GM18861 (cell line): ENCODE measurements around the gene DOC2B.
"Not testable (repeated sequence)": the region's sequence is repeated elsewhere in the genome, so short reads cannot be mapped to it uniquely, and the experiment has no call there.

ENCODE experiments used
- ATAC-seq: cut with Tn5 transposase; IDR thresholded peaks from one replicate; pipeline ENCODE4 v1.9.1; 2021; ENCODE audit not compliant: unreplicated experiment

The DOC2B gene

DNA sequence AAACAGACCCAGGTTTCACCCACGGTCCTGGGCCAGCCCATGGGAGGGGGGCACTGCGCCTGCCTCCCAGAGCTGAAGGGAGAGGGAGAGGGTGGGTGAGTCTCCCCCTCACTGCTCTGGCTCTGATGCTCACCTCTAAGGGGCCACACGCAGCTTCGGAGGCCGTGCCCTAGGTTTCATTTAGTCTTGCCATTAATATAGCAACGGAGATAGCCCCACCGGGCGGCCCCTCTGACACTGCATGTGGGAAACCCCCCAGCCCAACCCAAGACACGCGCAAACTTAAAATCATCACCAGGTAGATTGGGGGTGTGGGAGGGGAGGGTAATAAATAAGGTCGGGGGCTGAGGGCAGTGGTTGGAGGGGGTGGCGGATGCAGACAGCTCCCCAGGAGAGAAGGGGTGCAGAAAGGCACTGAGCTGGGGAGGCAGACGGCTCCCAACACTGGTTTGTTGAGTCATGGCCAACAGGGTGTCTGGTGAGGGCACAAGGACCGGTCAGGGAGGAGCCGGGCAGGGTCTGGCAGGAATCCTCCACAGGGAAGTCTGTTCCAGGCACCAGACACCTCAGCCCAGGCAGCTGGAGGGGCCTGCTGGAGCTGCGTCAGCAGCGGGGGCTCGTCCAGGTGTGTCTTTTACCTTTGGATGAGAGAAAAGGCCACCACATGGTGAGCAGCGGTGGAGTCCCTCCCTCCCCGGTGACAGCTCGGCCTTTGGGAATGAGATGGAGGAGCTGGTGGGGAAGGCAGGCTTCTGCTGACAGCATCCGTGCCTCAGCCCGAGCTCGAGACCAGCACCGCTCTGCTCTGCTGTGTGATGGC is 32.0 kb upstream of the DOC2B start:
- no peak for ATAC-seq

DNA sequence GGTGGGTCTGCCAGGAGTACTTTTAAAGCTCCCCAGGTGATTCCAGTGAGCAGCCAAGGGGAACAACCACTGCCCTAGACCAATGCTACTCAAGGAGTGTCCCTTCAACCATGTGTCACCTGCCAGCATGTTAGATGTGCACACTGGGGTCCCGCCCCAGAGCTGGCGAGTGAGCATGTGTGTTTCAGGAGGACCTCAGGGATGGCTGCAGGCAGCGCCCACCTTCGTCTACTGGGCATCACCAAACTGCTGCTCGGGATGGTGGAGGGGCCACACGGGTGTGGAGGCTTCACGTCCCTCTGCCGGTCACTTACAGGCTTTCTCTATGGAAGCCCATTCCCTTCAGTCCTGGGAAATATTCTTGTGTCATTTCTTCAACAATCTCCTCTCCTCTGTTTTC is 29.0 kb upstream of the DOC2B start:
- no peak for ATAC-seq

DNA sequence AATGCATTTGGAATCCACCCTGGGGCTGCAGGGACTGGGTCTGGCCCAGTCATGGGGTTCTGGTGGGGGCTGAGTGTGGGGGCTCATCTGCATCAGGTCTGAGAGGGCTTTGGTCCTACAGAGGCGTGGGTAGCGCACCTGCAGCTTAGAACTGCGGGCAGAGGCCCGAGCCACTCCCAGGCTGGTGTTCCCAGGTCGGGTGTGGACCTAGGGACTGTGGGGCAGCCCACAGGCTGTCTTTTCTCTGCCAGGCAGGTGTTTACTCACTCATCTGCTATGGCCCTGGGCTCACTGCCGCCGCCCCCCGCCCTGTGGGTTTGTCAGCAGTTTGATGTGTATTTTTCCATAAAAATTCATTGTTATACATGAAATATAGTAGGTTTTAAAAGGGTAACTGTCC is 27.0 kb upstream of the DOC2B start:
- ATAC-seq, result no peak

DNA sequence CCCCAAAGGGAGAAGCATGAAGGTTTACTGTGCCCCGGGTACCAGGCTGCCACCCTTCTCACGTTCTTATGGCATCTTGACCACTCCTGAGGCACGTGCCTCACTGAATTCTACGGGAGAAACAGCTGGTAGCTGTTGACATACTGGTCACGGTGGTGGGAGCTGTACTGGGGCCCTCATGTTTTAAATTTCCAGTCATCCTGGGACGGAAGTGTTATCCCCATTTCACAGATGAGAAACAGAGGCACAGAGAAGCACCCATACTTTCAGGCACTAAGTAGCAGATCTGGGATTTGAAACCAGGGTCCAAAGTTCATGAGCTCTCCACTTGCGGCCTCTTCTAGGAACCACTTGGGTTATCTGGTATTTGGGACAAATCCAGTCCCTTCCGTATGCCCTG is 26.3 kb upstream of the DOC2B start:
- ATAC-seq, result no peak

DNA sequence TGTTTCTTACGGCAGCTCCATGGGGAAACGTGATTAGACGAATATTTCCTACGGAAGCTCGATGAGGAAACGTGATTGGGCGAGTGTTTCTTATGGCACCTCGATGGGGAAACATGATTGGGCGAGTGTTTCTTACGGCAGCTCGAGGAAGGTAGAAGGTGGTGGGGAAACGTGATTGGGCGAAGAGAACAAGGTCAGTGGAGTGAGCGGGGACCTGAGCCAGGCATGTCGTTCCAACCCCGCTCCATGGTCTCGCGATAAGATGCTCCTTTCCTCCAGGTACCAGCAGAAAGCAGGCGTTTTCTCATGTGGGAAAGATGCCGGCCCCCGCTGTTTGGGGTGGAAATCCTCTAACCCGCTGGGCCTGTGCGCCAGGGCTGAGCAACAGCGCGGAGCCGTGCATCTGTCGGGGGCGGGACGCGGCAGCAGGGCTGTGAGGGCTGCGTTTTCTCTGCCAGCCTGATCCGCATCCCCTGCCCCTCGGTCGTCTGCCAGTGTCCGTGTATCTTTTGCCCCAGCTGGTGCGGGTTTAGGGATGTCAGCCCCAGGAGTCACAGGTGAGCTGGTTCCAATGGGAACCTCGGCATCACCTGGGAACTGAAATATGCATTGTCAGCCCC is 25.6 kb upstream of the DOC2B start:
- ATAC-seq, result no peak

DNA sequence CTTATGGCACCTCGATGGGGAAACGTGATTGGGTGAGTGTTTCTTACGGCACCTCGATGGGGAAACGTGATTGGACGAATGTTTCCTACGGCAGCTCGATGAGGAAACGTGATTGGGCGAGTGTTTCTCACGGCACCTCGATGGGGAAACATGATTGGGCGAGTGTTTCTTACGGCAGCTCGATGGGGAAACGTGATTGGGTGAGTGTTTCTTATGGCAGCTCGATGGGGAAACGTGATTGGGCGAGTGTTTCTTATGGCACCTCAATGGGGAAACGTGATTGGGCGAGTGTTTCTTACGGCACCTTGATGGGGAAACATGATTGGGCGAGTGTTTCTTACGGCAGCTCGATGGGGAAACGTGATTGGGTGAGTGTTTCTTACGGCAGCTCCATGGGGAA is 25.0 kb upstream of the DOC2B start:
- ATAC-seq, result not testable (repeated sequence)

DNA sequence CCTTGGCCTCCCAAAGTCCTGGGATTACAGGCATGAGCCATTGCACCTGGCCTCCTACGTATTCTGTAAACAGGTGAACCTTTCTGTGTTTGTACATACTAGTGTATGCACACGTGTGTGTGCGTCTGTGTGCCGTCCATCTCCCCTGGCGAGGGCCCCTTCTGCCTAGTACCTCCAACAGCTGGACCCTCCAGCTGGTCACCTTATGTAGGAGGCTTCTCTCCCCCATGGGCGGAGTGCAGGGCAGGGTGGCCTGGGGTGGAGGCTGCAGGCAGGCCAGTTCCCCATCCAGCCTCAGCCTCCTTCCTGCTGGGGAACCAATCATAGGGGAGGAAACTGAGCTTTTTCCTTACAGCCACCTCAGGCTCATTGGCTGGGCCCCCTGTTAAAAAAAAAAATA is 24.4 kb upstream of the DOC2B start:
- no peak for ATAC-seq

DNA sequence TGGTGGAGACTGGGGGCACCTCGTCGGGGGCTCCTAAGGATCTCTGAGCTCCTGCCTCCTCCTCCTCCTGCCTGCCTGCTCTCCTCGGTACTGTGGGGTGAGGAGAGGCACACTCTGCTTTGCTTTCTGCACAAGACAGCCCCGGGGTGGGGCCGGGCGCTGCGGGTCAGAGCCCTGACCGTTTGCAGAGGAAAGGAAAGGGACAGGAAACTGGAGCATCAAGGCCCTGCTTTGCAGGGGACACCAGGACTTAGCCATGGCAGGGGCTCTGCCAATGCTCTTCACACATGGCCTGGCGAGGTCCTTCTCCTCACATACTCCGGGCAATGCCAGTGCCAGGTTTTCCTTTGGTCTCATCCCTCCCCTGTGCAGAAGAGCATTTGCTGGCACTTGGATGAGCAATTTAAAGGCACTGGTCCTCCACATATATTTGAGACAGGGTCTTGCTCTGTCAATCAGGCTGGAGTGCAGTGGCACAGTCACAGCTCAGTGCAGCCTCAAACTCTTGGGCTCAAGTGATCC is 23.8 kb upstream of the DOC2B start:
- no peak for ATAC-seq

DNA sequence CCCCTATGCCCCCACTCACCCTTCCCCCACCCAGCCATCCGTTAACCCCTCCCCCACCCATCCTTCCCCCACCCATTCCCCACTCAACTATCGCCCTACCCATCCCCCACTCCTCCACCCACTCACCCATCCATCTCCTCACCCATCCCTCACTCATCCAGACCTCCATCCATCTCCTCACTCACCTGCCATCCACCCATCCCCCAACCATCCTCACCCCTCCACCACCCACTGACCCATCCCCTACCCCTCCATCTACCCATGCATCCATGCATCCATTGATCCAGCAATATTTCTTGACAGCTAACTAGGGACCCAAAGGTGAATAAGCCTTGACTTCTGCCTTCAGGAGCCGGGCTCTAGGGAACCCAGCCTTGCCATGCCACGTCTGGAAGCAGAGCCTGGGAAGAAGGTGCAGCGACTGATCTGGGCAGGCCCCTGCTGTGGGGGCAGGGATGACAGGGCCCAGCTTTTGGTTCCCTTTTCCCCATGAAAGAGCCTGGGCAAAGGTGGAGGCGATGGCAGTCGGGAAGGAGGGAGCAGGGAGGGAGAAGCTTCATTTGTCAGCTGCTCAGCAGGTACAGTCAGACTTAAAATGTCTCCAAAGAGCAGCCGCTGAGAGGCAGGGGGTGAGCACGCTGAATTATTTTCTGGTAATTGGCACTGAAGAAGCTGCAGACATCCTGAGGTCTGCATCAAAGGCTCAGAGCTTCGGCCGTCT is 23.1 kb upstream of the DOC2B start:
- ATAC-seq, result no peak

DNA sequence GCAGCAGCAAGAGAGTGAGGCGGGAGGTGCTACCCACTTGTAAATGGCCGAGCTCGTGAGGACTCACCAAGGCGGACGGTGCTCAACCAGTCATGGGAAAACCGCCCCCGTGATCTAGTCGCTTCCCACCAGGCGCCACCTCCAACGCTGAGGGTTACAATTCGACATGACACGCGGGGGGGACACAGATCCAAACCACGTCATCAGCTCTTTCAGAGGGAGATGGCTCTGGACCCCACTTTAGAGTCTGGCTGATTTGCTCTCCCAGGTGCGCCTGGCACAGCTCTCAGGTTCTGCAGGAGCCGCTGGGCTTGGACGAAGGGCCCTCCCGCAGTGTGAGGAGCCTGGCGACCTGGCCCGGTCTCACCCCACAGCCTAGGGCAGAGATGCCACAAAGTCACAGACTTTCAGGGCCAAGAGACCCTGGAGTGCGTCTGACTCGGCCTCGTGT is 21.1 kb upstream of the DOC2B start:
- ATAC-seq, result no peak

DNA sequence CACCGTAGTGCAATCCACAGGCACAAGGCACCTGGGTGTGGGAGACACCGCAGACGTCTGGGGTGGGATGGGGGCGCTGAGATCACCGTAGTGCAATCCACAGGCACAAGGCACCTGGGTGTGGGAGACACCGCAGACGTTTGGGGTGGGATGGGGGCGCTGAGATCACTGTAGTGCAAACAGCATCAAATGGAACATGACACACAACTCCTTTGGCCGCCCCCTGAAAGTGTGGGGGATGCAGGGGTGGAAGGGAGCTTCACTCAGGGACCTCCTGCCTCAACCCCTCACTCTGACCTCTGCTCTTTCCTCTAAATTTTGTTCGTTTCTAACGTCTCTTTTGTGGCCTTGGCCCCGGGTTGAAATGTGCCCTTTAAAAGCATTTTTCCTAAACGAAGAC is 20.3 kb upstream of the DOC2B start:
- ATAC-seq, result not testable (repeated sequence)

DNA sequence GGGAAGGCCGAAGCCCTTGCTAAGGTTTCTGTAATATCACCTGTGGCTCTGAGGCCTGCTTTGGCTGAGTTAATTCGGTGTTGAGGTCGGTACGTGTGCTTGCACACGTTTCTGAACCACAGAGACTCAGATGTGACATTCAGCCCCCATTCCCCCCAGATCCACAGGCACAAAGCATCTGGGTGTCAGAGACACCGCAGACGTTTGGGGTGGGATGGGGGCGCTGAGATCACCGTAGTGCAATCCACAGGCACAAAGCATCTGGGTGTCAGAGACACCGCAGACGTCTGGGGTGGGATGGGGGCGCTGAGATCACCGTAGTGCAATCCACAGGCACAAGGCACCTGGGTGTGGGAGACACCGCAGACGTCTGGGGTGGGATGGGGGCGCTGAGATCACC is 19.8 kb upstream of the DOC2B start:
- ATAC-seq, result not testable (repeated sequence)

DNA sequence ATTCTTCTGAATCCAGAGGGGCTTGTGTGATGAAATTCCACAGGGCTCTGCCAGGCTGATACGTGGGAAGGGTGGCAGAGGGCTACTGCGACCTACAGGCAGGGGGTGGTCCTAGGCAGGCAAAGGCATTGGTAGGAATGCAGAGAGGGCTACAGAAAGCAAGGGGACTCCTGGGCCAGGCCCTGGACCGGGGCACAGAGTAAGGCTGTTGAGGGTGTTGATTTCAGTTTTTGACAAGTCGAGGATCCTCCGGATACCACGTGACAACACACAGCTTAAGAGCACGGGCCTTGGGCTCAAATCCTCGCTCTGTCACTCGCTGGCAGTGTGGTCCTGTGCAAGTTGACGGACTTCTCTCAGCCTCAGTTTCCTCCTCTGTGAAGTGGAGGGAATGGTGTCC is 19.1 kb upstream of the DOC2B start:
- ATAC-seq, result no peak

DNA sequence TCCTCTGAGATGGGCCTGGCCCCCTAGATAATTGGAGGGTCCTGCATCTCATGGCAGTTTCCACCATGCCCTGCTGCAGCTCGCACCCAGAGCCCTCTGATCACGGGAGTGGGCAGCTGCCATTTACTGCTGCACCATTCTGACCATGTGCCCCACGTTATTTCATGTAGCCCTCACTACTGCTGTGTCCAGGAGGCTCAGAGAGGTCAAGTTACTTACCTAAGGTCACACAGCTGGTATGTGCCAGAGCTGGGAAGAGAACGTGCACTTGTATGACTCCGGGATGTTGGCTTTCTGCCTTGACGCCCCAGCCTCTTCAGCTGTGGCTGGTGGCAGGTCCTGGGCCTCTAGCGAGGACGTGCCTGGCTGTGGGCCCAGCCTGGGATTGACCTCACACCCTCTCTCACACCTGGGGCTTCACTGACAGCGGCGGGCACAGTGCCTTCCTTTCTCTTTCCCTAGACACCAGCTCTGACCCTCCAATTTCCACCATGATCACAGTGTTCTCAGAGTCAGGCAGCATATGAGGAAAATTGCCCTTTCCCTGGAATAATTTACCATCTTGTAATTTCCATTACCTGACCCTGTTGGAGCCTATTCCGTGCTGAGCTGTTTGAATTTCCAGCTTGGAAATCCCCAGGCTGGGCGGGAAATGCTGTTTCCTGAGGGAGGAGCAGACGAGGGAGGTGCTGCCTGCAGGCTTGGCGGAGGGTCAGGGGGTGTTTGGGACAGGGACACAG is 18.5 kb upstream of the DOC2B start:
- no peak for ATAC-seq

DNA sequence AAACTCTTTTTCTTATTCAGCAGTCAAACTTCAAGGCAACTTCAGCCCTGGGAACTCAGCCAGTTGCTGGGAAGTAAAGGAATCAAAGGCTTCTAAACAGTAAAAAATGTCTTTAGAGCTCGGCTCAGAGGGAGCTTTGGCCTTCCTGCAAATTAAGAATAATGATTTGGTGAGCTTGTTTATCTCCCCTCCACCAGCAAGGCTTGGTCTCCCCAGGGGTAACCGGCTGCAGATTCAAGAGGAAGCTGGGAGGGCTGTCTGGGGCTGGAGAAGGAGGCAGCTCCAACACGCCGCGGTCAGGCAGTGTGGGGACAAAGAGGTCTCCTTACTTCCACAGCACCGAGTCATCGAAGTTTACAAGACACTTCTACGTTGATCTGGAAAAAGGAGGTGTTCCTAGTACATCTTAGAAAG is 17.7 kb upstream of the DOC2B start:
- no peak for ATAC-seq

DNA sequence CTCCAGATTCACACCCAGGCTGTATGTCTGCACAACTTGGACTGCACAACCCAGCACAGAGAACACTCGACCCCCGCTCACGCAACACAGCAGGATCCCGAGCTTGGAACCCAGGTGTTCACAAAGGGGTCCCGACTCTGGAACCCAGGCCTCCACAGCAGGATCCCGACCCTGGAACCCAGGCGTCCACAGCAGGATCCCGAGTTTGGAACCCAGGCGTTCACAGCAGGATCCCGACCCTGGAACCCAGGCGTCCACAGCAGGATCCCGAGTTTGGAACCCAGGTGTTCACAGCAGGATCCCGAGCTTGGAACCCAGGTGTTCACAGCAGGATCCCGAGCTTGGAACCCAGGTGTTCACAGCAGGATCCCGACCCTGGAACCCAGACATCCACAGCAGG is 16.8 kb upstream of the DOC2B start:
- not testable (repeated sequence) for ATAC-seq

DNA sequence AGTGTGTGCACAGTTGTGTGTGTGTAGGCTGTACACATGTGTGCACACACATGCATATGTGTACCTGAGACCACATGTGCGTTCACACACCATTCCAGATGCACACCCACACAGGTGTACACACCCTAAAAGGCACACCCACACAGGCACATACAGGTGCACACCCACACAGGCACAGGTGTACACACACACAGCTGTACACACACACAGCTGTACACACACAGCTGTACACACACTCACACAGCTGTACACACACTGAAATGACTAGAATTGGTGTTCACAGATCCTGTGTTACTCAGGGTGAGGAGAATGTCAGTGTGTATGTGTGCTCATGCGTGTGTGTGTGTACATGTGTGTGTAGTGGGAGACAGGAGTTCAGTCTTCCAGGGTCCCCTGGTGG is 15.9 kb upstream of the DOC2B start:
- ATAC-seq, result no peak

DNA sequence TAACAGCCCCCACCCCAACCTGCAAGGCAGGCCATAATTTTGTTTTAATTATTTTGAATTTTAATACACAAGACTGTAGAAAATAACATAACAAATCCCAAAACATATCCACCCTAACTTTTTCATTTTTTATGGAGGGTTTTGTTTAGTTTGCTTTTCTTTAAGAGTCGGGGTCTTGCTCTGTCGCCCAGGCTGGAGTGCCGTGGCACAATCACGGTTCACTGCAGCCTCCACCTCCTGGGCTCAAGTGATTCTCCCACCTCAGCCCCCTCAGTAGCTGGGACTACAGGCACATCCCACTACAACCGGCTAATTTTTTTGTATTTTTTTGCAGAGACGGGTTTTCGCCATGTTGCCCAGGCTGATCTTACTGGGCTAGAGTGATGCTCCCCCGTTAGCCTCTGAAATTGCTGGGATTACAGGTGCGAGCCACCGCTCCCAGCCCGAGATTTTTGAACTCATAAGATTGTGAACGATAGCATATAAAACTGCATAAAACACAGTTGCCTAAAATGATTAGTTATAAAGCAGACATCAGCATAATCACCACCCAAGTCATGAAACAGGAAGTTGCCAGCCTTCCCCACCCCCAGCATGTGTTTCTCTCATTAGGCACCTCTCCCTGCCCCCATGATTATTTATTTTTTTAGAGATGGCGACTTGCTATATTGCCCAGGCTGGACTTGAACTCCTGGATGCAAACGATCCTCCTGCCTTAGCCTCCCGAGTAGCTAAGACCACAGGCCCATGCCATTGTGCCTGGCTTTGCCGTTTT is 13.6 kb upstream of the DOC2B start:
- no peak for ATAC-seq

DNA sequence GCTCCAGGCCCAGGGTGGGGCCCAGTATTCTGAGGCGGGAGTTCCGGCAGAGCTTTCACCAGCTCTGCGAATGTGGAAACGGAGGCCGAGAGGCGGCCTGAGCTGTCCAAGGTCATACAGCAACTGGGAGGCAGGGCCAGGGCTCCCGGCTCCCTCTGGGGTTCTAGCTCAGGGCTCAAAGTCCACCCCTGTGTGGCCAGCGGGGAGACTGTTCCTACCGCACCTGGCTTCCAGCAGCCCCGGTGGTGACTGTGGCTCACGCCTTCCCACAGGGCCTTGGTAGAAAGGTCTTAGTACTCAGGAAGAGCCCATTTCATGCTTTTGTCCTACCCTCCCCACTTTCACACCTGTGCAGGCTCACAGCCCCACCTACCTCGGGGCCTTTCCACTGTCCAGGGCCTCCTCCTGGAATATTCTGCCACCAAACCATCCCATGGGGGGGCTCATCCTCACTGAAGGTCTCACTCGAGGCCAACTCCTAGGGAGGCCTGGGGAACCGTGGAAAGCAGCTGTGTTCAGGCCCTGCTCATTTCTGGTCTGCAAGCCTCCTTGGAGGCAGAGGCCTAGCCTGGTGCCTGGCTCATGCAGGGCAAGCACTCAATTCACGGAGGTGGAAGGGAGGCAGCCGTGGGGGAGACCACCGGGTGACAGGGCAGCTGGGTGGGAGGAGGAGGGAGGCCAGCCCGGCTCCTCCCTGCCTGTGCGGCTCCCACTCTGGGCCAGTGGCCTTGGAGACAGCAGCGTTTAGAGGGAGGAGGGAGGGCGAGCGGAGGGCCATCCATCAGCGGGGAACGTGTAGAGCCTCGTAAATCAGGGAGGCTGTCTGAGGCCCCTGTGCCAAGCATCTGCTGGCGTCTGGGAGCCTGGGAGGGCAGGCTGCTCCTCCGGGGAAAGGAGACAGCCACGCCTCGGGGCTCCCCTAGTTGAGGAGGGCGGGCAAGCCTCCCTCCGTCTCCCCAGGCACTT is 12.7 kb upstream of the DOC2B start:
- no peak for ATAC-seq
